HCT116 (cell line): ENCODE data around the gene WASF1.

ENCODE experiments used
- TCF7L2 ChIP-seq: IDR thresholded peaks from 2 replicates; pipeline ENCODE4 v1.7.0; 2011; ENCODE audit warnings: borderline replicate concordance, inconsistent platforms; ENCODE audit not compliant: insufficient read depth, insufficient read length; ENCODE audit errors: extremely low read depth
- YY1 ChIP-seq: IDR thresholded peaks from 2 replicates; pipeline ENCODE4 v1.6.1; 2011; ENCODE audit warnings: low read length, low read depth, moderate library complexity, mild to moderate bottlenecking; ENCODE audit not compliant: insufficient replicate concordance; ENCODE audit errors: extremely low read depth
- TF ChIP-seq, protein P1 (sequence below), 3 experiments: fragments of 200-600 bp in 1 of 3; sonication (generic) in 1 of 3; IDR thresholded peaks in 2 of 3; conservative IDR thresholded peaks in 1 of 3; 2 replicates each; pipeline ENCODE4 v1.5.1; 2012 to 2017; ENCODE audit warnings: low read depth in 2 of 3, low read length in 2 of 3, antibody characterized with exemption in 1 of 3, borderline replicate concordance in 1 of 3, control low read depth in 1 of 3, mild to moderate bottlenecking in 1 of 3, mixed read lengths in 1 of 3, mixed run types in 1 of 3, moderate library complexity in 1 of 3; ENCODE audit not compliant: insufficient read depth in 1 of 3
- TF ChIP-seq, protein P2 (sequence below): IDR thresholded peaks from 2 replicates; pipeline ENCODE4 v1.6.1; 2012; ENCODE audit warnings: low read depth

DNA sequence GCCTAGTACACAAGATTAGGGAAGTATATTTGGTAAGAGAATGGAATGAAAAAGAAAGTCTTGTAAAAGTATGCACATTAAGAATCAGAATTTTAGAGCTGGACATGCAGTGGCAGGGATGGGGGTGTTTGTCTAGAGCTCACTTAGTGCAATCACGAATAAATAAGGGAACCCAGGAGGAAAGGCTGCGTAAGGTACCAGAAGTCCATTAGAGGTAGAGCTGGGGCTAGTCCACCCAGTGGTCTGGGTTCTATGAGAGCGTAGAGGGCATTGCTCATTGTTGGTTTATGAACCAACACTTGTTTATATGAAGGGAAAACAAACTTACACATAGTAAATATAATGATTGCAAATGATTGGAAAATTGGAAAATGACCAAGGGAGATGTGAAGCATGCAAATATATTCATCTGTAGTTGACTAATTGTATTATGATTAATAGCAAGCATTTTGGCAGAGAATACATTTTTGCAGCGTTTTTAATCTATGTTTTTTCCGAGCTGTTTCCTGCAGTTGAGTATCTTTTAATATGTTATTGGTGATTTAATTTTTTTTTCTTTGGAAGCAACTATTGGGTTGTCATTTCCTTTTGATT, 3.9 kb upstream of the WASF1 start:
- TF ChIP-seq, protein P1, sequence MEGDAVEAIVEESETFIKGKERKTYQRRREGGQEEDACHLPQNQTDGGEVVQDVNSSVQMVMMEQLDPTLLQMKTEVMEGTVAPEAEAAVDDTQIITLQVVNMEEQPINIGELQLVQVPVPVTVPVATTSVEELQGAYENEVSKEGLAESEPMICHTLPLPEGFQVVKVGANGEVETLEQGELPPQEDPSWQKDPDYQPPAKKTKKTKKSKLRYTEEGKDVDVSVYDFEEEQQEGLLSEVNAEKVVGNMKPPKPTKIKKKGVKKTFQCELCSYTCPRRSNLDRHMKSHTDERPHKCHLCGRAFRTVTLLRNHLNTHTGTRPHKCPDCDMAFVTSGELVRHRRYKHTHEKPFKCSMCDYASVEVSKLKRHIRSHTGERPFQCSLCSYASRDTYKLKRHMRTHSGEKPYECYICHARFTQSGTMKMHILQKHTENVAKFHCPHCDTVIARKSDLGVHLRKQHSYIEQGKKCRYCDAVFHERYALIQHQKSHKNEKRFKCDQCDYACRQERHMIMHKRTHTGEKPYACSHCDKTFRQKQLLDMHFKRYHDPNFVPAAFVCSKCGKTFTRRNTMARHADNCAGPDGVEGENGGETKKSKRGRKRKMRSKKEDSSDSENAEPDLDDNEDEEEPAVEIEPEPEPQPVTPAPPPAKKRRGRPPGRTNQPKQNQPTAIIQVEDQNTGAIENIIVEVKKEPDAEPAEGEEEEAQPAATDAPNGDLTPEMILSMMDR (IDR thresholded peaks at IDR 0.05 in 2 of 3, conservative IDR thresholded peaks at IDR 0.05 in 1 of 3; ENCODE audit: borderline replicate concordance in 1 of 3, insufficient read depth in 1 of 3, low read depth in 2 of 3, low read length in 2 of 3), result no peak
- no peak for TF ChIP-seq YY1
- TF ChIP-seq TCF7L2, result no peak
- TF ChIP-seq, protein P2, sequence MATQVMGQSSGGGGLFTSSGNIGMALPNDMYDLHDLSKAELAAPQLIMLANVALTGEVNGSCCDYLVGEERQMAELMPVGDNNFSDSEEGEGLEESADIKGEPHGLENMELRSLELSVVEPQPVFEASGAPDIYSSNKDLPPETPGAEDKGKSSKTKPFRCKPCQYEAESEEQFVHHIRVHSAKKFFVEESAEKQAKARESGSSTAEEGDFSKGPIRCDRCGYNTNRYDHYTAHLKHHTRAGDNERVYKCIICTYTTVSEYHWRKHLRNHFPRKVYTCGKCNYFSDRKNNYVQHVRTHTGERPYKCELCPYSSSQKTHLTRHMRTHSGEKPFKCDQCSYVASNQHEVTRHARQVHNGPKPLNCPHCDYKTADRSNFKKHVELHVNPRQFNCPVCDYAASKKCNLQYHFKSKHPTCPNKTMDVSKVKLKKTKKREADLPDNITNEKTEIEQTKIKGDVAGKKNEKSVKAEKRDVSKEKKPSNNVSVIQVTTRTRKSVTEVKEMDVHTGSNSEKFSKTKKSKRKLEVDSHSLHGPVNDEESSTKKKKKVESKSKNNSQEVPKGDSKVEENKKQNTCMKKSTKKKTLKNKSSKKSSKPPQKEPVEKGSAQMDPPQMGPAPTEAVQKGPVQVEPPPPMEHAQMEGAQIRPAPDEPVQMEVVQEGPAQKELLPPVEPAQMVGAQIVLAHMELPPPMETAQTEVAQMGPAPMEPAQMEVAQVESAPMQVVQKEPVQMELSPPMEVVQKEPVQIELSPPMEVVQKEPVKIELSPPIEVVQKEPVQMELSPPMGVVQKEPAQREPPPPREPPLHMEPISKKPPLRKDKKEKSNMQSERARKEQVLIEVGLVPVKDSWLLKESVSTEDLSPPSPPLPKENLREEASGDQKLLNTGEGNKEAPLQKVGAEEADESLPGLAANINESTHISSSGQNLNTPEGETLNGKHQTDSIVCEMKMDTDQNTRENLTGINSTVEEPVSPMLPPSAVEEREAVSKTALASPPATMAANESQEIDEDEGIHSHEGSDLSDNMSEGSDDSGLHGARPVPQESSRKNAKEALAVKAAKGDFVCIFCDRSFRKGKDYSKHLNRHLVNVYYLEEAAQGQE, result no peak
